HG02885 (cell line): ENCODE measurements around the gene IGSF21.

Source experiments
- ATAC-seq: cut with Tn5 transposase; IDR thresholded peaks from one replicate; pipeline ENCODE4 v1.9.1; 2021; ENCODE audit warnings: mild to moderate bottlenecking; ENCODE audit not compliant: unreplicated experiment, poor library complexity

IGSF21 gene

GRCh38 chr1:18174037-18174436, 66.4 kb downstream of the IGSF21 start:
- ATAC-seq = no peak

GRCh38 chr1:18175051-18175450, 67.5 kb downstream of the IGSF21 start:
- ATAC-seq = no peak

- ATAC-seq = no peak
Observed at GRCh38 chr1:18175530-18176377, 68.2 kb downstream of the IGSF21 start.

GRCh38 chr1:18176619-18177018, 69.0 kb downstream of the IGSF21 start:
- ATAC-seq = no peak

GRCh38 chr1:18178111-18178510, 70.5 kb downstream of the IGSF21 start:
- ATAC-seq = no peak

- ATAC-seq = no peak
Observed at GRCh38 chr1:18179009-18179408, 71.4 kb downstream of the IGSF21 start.

GRCh38 chr1:18182398-18183160, 75.0 kb downstream of the IGSF21 start:
- ATAC-seq = no peak

- no peak for ATAC-seq
Observed at GRCh38 chr1:18183533-18183932, 75.9 kb downstream of the IGSF21 start.

GRCh38 chr1:18187054-18187453, 79.5 kb downstream of the IGSF21 start:
- no peak for ATAC-seq

GRCh38 chr1:18188820-18189517, 81.4 kb downstream of the IGSF21 start:
- ATAC-seq = no peak

- no peak for ATAC-seq
Observed at GRCh38 chr1:18190598-18190997, 83.0 kb downstream of the IGSF21 start.

GRCh38 chr1:18191037-18191436, 83.4 kb downstream of the IGSF21 start:
- no peak for ATAC-seq

- no peak for ATAC-seq
Observed at GRCh38 chr1:18191481-18192155, 84.0 kb downstream of the IGSF21 start.

- ATAC-seq = no peak
Observed at GRCh38 chr1:18192182-18192581, 84.6 kb downstream of the IGSF21 start.

GRCh38 chr1:18192974-18193373, 85.4 kb downstream of the IGSF21 start:
- no peak for ATAC-seq

- ATAC-seq = no peak
Observed at GRCh38 chr1:18197299-18197698, 89.7 kb downstream of the IGSF21 start.

GRCh38 chr1:18198260-18198659, 90.7 kb downstream of the IGSF21 start:
- no peak for ATAC-seq

GRCh38 chr1:18199462-18199861, 91.9 kb downstream of the IGSF21 start:
- no peak for ATAC-seq

- no peak for ATAC-seq
Observed at GRCh38 chr1:18200136-18200717, 92.6 kb downstream of the IGSF21 start.

GRCh38 chr1:18200918-18201317, 93.3 kb downstream of the IGSF21 start:
- no peak for ATAC-seq
